Stimulated activated CD4-positive, alpha-beta T cell treated with anti-CD3 and anti-CD28 coated beads, Interleukin-15, amount 100 ng/mL, for 1 hour (primary cell): Measurements from ENCODE around the gene SLC2A5.
"Not testable (repeated sequence)": the region's sequence is repeated elsewhere in the genome, so short reads cannot be mapped to it uniquely, and the experiment has no call there.

ENCODE experiments used
- DNase-seq, 2 donors: peaks; one replicate each; pipeline ENCODE4 v3.0.0-alpha.2; 2020; ENCODE audit warnings: low read depth in 1 of 2, low spot score in 1 of 2

Gene SLC2A5

GRCh38 chr1:9038338-9038650 is 31.1 kb downstream of the SLC2A5 start:
- no peak for DNase-seq

- DNase-seq, result no peak
Observed at GRCh38 chr1:9037476-9038337, 31.7 kb downstream of the SLC2A5 start.

GRCh38 chr1:9035226-9035625 is 34.2 kb downstream of the SLC2A5 start:
- no peak for DNase-seq

GRCh38 chr1:9033363-9033762 is 36.1 kb downstream of the SLC2A5 start:
- DNase-seq, result no peak

- DNase-seq, result no peak
Observed at GRCh38 chr1:9031484-9032259, 37.8 kb downstream of the SLC2A5 start.

GRCh38 chr1:9031077-9031476 is 38.4 kb downstream of the SLC2A5 start:
- not testable (repeated sequence) for DNase-seq

- no peak for DNase-seq
Observed at GRCh38 chr1:9028921-9029705, 40.3 kb downstream of the SLC2A5 start.

- no peak for DNase-seq
Observed at GRCh38 chr1:9027307-9027706, 42.1 kb downstream of the SLC2A5 start.

- no peak for DNase-seq
Observed at GRCh38 chr1:9025449-9025848, 44.0 kb downstream of the SLC2A5 start.

- no peak for DNase-seq
Observed at GRCh38 chr1:9024837-9025236, 44.6 kb downstream of the SLC2A5 start.

- DNase-seq, result no peak
Observed at GRCh38 chr1:9022773-9023172, 46.7 kb downstream of the SLC2A5 start.

- not testable (repeated sequence) for DNase-seq
Observed at GRCh38 chr1:9022026-9022738, 47.3 kb downstream of the SLC2A5 start.

GRCh38 chr1:9020305-9020704 is 49.1 kb downstream of the SLC2A5 start:
- no peak for DNase-seq

GRCh38 chr1:9019896-9020295 is 49.5 kb downstream of the SLC2A5 start:
- no peak for DNase-seq

GRCh38 chr1:9018333-9018732 is 51.1 kb downstream of the SLC2A5 start:
- DNase-seq, result no peak

GRCh38 chr1:9016455-9016854 is 53.0 kb downstream of the SLC2A5 start:
- no peak for DNase-seq

GRCh38 chr1:9014475-9015375 is 54.7 kb downstream of the SLC2A5 start:
- no peak for DNase-seq

- DNase-seq, result no peak
Observed at GRCh38 chr1:9013819-9014218, 55.6 kb downstream of the SLC2A5 start.

- no peak for DNase-seq
Observed at GRCh38 chr1:9010781-9011323, 58.6 kb downstream of the SLC2A5 start.
